Vagina (tissue), 1 donor: ENCODE measurements around the gene PRMT9. TPM values are rescaled to one million over a fixed set of nuclear protein-coding genes. Genes with fewer than 3 reads are reported as not detected.

Source experiments
- total RNA-seq: library from RNA; depleted of rRNA; stranded (reverse); fragments of >200 nt; gene quantifications from one replicate; pipeline ENCODE4 v1.2.3, GENCODE V29; 2016

Gene PRMT9
- total RNA-seq, 1 donor from 2014 or later, result 6.9 TPM

Other genes with a start within 250 kb of the PRMT9 start
- 41.5 TPM for gene EDNRA, start 203.1 kb downstream of the PRMT9 start, total RNA-seq
- gene TMEM184C, start 66.8 kb downstream of the PRMT9 start, total RNA-seq, result 25.0 TPM
- 55.5 TPM for gene ARHGAP10, start 47.9 kb upstream of the PRMT9 start, total RNA-seq